OCI-LY1 (cell line): ENCODE results near the gene LEMD3.

ENCODE experiments used
- EZH2 ChIP-seq: fragments of 200-600 bp; sonication (generic), shearing (Covaris generic); IDR thresholded peaks from 2 replicates; pipeline ENCODE4 v1.8.0; 2017; ENCODE audit warnings: borderline replicate concordance, mixed run types, mild to moderate bottlenecking, antibody characterized with exemption, low read length, moderate library complexity, mixed read lengths
- TF ChIP-seq, protein P1 (sequence below): fragments of 200-600 bp; sonication (generic), shearing (Covaris generic); IDR thresholded peaks from 2 replicates; pipeline ENCODE4 v1.5.1; 2017; ENCODE audit warnings: mild to moderate bottlenecking, antibody characterized with exemption, low read length, moderate library complexity, mixed read lengths

DNA sequence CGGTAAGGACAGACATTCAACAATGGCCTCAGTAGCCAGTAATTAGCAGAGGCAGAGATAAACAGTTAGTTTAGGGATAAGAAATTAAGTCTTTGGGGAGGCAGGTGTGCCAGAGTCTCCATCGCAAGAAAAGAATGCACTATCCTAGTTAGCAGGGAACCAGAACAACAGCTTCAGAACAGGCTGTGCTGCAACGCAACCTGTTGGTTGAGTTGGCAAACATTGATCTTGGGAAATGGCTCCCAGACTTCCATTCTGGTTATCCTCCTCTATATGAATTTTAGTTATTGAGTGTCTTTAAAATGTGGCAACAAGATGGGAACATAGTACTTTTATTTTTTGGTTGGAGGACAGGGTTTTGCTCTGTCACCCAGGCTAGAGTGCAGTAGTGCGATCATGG, 12.3 kb upstream of the LEMD3 start:
- TF ChIP-seq, protein P1, sequence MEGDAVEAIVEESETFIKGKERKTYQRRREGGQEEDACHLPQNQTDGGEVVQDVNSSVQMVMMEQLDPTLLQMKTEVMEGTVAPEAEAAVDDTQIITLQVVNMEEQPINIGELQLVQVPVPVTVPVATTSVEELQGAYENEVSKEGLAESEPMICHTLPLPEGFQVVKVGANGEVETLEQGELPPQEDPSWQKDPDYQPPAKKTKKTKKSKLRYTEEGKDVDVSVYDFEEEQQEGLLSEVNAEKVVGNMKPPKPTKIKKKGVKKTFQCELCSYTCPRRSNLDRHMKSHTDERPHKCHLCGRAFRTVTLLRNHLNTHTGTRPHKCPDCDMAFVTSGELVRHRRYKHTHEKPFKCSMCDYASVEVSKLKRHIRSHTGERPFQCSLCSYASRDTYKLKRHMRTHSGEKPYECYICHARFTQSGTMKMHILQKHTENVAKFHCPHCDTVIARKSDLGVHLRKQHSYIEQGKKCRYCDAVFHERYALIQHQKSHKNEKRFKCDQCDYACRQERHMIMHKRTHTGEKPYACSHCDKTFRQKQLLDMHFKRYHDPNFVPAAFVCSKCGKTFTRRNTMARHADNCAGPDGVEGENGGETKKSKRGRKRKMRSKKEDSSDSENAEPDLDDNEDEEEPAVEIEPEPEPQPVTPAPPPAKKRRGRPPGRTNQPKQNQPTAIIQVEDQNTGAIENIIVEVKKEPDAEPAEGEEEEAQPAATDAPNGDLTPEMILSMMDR: no peak
- TF ChIP-seq EZH2: no peak
